Kasumi-1 (cell line): ENCODE measurements around the gene NKAPL.
"Not testable (repeated sequence)": the region's sequence is repeated elsewhere in the genome, so short reads cannot be mapped to it uniquely, and the experiment has no call there.

ENCODE experiments used
- DNase-seq, 2 experiments: peaks; one replicate each; lab custom pipeline; 2025; lab: John Stamatoyannopoulos, UW

NKAPL gene

DNA sequence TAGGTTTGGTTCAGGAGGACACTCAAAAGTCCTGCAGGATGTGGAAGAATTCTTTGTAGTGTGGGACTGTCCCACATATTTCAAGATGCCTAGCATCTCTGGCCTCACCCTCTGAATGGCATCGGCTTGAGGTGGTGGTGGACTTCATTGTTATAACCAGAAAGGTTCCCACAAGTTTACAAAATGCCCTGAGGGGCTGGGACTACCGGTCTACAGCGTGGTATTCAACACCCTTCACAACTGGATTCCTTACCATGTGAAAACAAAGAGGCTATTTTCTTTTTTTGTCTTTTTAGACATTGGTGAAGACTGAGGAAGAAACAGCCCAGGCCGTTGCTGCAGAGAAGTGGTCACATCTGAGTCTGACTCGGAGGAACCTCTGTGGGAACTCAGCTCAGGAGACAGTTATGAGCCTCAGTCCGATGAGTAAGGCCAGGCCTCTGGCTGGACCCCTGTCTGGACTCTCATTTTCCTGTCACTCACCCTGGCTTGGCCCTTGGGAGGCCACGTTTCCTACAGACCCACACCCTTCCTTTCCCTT, 37.5 kb downstream of the NKAPL start:
- no peak for DNase-seq

DNA sequence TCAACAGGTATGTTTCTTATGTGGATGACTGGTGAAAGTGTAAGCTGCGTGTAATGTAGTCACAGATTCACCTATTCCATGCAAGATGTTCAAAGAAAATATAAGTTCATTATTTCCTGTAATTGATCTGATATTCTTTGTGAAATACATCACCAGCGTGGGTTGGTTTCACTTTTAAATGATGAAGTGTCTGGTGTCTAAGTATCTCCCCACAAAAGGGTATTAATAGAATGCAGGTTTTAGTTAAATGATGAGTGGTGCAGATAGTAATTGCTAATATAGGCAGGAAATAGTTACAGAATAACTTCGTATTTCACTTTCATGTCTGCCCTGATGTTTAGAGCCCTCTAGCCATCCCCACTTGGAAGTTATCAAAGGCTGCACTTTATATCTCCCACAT, 44.5 kb downstream of the NKAPL start:
- no peak for DNase-seq

DNA sequence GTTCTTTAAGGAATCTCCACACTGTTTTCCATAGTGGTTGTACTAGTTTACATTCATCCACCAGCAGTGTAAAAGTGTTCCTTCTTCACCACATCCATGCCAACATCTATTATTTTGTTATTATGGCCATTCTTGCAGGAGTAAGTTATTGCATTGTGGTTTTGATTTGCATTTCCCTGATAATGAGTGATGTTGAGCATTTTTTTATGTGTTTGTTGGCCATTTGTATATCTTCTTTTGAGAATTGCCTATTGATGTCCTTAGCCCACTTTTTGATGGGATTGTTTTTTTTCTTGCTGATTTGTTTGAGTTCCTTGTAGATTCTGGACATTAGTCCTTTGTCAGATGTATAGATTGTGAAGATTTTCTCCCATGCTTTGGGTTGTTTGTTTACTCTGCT, 47.3 kb downstream of the NKAPL start:
- not testable (repeated sequence) for DNase-seq
